Neural cell (in vitro differentiated cells): Measurements from ENCODE around the gene PRAF2.

Experiments used
- POLR2AphosphoS5 ChIP-seq: IDR thresholded peaks from 2 replicates; pipeline ENCODE4 v1.6.1; 2012
- TAF1 ChIP-seq: IDR thresholded peaks from 2 replicates; pipeline ENCODE4 v1.6.1; 2012; ENCODE audit warnings: low read depth
- TF ChIP-seq, protein P1 (sequence below): fragments of 450-650 bp; IDR thresholded peaks from 2 replicates; pipeline ENCODE4 v1.5.1; 2014; ENCODE audit warnings: antibody characterized with exemption, mild to moderate bottlenecking, moderate library complexity; ENCODE audit not compliant: poor library complexity, severe bottlenecking

DNA sequence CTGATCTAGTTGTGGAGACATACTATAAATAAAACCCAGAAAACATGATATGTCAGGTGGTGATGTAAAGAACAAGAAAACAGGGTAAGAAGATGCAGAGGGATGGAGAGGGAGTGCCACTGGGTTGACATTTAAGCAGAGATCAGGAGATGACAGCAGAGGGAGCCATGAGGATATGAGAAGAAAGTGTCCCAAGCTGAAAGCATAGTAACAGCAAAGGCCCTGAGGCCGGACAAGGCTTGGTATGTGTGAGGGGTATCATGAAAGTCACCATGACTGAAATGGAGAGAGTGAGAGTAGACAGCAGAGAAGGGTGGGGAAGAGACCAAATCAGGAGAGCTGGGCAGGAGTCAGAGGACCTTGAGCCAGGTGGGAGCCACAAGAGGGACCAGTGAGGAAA lies 46.3 kb upstream of the PRAF2 start:
- TF ChIP-seq, protein P1, sequence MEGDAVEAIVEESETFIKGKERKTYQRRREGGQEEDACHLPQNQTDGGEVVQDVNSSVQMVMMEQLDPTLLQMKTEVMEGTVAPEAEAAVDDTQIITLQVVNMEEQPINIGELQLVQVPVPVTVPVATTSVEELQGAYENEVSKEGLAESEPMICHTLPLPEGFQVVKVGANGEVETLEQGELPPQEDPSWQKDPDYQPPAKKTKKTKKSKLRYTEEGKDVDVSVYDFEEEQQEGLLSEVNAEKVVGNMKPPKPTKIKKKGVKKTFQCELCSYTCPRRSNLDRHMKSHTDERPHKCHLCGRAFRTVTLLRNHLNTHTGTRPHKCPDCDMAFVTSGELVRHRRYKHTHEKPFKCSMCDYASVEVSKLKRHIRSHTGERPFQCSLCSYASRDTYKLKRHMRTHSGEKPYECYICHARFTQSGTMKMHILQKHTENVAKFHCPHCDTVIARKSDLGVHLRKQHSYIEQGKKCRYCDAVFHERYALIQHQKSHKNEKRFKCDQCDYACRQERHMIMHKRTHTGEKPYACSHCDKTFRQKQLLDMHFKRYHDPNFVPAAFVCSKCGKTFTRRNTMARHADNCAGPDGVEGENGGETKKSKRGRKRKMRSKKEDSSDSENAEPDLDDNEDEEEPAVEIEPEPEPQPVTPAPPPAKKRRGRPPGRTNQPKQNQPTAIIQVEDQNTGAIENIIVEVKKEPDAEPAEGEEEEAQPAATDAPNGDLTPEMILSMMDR: no peak
- TF ChIP-seq TAF1 (no peak), POLR2AphosphoS5 (no peak)
